CD4-positive, alpha-beta T cell (primary cell): ENCODE results near the gene SGSH. TPM values are rescaled to one million over a fixed set of nuclear protein-coding genes. Genes with fewer than 3 reads are reported as not detected.
A peak's percentile ranks its signal among the peaks of the same experiment; 100 is the strongest.
"Not testable (repeated sequence)": the region's sequence is repeated elsewhere in the genome, so short reads cannot be mapped to it uniquely, and the experiment has no call there.

Experiments
- ATAC-seq: fragments of 200-7000 bp; cut with Tn5 transposase; one replicate; pipeline ENCODE4 v1.10.0; 2022; ENCODE audit warnings: mild to moderate bottlenecking; ENCODE audit not compliant: poor library complexity
- CTCF ChIA-PET: fragments of 350-600 bp; sonication (Branson Sonifier 250); formaldehyde crosslinking; loops from one replicate; lab custom pipeline; 2021; ENCODE audit warnings: antibody characterized with exemption, inconsistent platforms; lab: Charles Lee
- POLR2A ChIA-PET: fragments of 350-600 bp; sonication (Branson Sonifier 250); formaldehyde crosslinking; loops from one replicate; lab custom pipeline; 2021; ENCODE audit warnings: antibody characterized with exemption, inconsistent platforms; lab: Charles Lee
- DNase-seq, 14 experiments: peaks; one replicate each; pipeline ENCODE4 v3.0.0-alpha.2; 2013 to 2020; ENCODE audit warnings: mixed read lengths in 2 of 14
- H3K27ac ChIP-seq, 2 donors: one replicate each; pipeline versions ENCODE4 v1.5.1 to v1.7.0; 2013; ENCODE audit warnings: low read length in 2 of 2, low read depth in 1 of 2, mild to moderate bottlenecking in 1 of 2
- H3K27me3 ChIP-seq, 2 experiments: 1 replicate in 1 of 2; 2 replicates in 1 of 2; pipeline versions ENCODE4 v1.6.1 to v1.7.0; 2013; ENCODE audit warnings: low read length in 2 of 2, control low read depth in 1 of 2, mild to moderate bottlenecking in 1 of 2, moderate library complexity in 1 of 2; ENCODE audit not compliant: insufficient read depth in 2 of 2, control insufficient read depth in 1 of 2
- H3K36me3 ChIP-seq: one replicate; pipeline ENCODE4 v1.6.1; 2013; ENCODE audit warnings: low read length, control low read depth; ENCODE audit not compliant: insufficient read depth
- H3K4me1 ChIP-seq: one replicate; pipeline ENCODE4 v1.6.1; 2013; ENCODE audit warnings: low read length, control low read depth; ENCODE audit not compliant: insufficient read depth
- H3K4me3 ChIP-seq: one replicate; pipeline ENCODE4 v1.5.1; 2013; ENCODE audit warnings: mild to moderate bottlenecking, low read length, moderate library complexity
- H3K9me3 ChIP-seq, 2 experiments: 1 replicate in 1 of 2; 2 replicates in 1 of 2; pipeline versions ENCODE4 v1.6.1 to v1.7.0; 2013; ENCODE audit warnings: low read length in 2 of 2, mild to moderate bottlenecking in 2 of 2, control low read depth in 1 of 2, moderate library complexity in 1 of 2; ENCODE audit not compliant: control insufficient read depth in 1 of 2, insufficient read depth in 1 of 2
- H3K27ac Mint-ChIP-seq: one replicate; pipeline ENCODE4 v1.8.0; 2020; ENCODE audit warnings: mixed read lengths
- H3K27me3 Mint-ChIP-seq: one replicate; pipeline ENCODE4 v1.8.0; 2021; ENCODE audit warnings: mixed read lengths
- H3K36me3 Mint-ChIP-seq: one replicate; pipeline ENCODE4 v1.8.0; 2021; ENCODE audit warnings: low read depth, mixed read lengths
- H3K4me1 Mint-ChIP-seq: one replicate; pipeline ENCODE4 v1.8.0; 2021; ENCODE audit warnings: low read depth, mixed read lengths
- H3K4me3 Mint-ChIP-seq: one replicate; pipeline ENCODE4 v1.8.0; 2020; ENCODE audit warnings: mild to moderate bottlenecking, mixed read lengths
- H3K9me3 Mint-ChIP-seq: one replicate; pipeline ENCODE4 v1.8.0; 2020; ENCODE audit warnings: mixed read lengths
- intact Hi-C, 2 experiments: fragments of 100-400 bp; cut with DNase I in 1 of 2; cut with micrococcal nuclease in 1 of 2; formaldehyde crosslinking; loops; one replicate each; pipeline versions ENCODE4 v1.15.1 to v1.9.0; 2023 to 2025; cut with DNase I, micrococcal nuclease
- total RNA-seq, 174 experiments: library from RNA in 2 of 174; stranded (reverse) in 2 of 174; gene quantifications; one replicate each; pipeline ENCODE4 v1.2.3 and lab custom pipeline; 2021 to 2026
- TF ChIP-seq, protein P1 (sequence below): fragments of 200-600 bp; IDR thresholded peaks from one replicate; pipeline ENCODE4 v1.8.0; 2022; ENCODE audit warnings: antibody characterized with exemption, mild to moderate bottlenecking

The SGSH gene
- total RNA-seq, 2 experiments from 2014 or later: 97.9 to 102 TPM

DNA sequence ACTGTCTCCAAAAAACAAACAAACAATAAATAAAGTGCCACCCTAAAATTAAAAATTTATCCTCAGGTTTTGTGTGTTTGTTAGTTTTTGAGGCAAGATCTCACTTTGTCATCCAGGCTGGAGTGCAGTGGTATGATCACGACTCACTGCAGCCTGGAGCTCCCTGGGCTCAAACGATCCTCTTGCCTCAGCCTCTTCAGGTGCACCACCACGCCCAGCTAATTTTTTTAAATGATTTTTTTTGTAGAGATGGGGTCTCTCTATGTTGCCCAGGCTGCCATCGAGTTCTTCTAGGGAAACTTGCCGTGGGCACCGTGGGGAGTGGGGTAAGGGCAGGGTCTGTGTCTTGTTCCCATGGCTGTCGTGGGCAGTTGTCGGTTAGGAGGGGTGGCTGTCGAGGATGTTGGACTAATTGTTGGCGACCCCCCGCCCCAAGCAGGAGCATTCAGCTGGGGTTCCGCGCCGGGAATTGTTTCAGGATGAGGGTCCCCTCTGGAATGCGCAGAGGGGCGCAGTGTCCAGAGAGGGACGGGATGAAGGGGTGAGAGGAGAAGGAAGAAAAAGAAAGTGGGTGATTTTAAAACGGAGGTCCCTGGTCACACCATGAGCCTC, 39.4 kb upstream of the SGSH start:
- TF ChIP-seq, protein P1, sequence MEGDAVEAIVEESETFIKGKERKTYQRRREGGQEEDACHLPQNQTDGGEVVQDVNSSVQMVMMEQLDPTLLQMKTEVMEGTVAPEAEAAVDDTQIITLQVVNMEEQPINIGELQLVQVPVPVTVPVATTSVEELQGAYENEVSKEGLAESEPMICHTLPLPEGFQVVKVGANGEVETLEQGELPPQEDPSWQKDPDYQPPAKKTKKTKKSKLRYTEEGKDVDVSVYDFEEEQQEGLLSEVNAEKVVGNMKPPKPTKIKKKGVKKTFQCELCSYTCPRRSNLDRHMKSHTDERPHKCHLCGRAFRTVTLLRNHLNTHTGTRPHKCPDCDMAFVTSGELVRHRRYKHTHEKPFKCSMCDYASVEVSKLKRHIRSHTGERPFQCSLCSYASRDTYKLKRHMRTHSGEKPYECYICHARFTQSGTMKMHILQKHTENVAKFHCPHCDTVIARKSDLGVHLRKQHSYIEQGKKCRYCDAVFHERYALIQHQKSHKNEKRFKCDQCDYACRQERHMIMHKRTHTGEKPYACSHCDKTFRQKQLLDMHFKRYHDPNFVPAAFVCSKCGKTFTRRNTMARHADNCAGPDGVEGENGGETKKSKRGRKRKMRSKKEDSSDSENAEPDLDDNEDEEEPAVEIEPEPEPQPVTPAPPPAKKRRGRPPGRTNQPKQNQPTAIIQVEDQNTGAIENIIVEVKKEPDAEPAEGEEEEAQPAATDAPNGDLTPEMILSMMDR: no peak
- peaks cover 72% of the 10 kb centered on the region for H3K4me1 ChIP-seq
- POLR2A ChIA-PET: no interaction called here
- H3K9me3 Mint-ChIP-seq: no peaks in the 10 kb centered on the region
- H3K4me3 ChIP-seq: peak overlapping the region; percentile 55
- ATAC-seq: no peak
- H3K27ac Mint-ChIP-seq: peak overlapping the region; percentile 98
- CTCF ChIA-PET: interaction anchor here (0.7 to 1.0 kb wide), 2 partner anchors 158 to 362 kb away, joined by 3 read pairs; partner anchors contain the start of gene GAA
- H3K4me3 Mint-ChIP-seq: peak overlapping the region; percentile 97
- H3K36me3 ChIP-seq: no peaks in the 10 kb centered on the region
- H3K27me3 Mint-ChIP-seq: no peaks in the 10 kb centered on the region
- intact Hi-C loops: loop anchor here (1.0 to 10.0 kb wide), 5 partner anchors 41 to 1255 kb away; partner anchors contain the start of genes ACTG1 (in 1 of the 2), EIF4A3 (in 1 of the 2) and GAA (in 1 of the 2)
- DNase-seq: peak in 3 of 14 experiments; percentile 27 to 57 (median 40)
- peaks cover 46% of the 10 kb centered on the region for H3K4me1 Mint-ChIP-seq
- peaks cover 14% of the 10 kb centered on the region for H3K36me3 Mint-ChIP-seq
- no peaks in the 10 kb centered on the region for H3K9me3 ChIP-seq
- H3K27ac ChIP-seq: peak overlapping the region; percentile 74 to 86
- H3K27me3 ChIP-seq: no peaks in the 10 kb centered on the region

DNA sequence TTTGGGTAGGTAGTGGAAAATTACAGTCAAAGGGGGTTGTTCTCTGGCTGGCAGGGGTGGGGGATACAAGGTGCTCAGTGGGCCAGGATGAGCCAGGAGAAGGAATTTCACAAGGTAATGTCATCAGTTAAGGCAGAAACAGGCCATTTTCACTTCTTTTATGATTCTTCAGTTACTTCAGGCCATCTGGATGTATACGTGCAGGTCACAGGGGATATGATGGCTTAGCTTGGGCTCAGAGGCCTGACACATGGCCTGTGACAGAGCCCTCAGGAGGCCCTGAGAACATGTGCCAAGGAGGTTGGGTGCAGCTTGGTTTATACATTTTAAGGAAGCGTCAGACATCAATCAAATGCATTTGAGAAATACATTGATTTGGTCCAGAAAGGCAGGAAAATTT, 38.2 kb upstream of the SGSH start:
- H3K27me3 Mint-ChIP-seq, H3K36me3 ChIP-seq, H3K4me3 ChIP-seq, H3K9me3 ChIP-seq, H3K9me3 Mint-ChIP-seq, H3K36me3 Mint-ChIP-seq, CTCF ChIA-PET, H3K27me3 ChIP-seq, DNase-seq, ATAC-seq: not testable (repeated sequence)
- intact Hi-C loops: loop anchor here in 1 of 2 experiments (2.0 to 10.0 kb wide), 2 partner anchors 39 to 253 kb away; no protein-coding TSS in a partner anchor
- Histone ChIP-seq H3K4me1 (peaks cover 68% of the 10 kb centered on the region), H3K27ac (peak overlapping the region in 1 of 2 donors; percentile 18)
- POLR2A ChIA-PET: interaction anchor here (0.8 kb wide), 2 partner anchors 17 to 127 kb away, joined by 3 to 4 read pairs; no protein-coding TSS in a partner anchor
- H3K27ac Mint-ChIP-seq: peak overlapping the region; percentile 98
- H3K4me3 Mint-ChIP-seq: peak overlapping the region; percentile 97
- H3K4me1 Mint-ChIP-seq: peaks cover 43% of the 10 kb centered on the region

DNA sequence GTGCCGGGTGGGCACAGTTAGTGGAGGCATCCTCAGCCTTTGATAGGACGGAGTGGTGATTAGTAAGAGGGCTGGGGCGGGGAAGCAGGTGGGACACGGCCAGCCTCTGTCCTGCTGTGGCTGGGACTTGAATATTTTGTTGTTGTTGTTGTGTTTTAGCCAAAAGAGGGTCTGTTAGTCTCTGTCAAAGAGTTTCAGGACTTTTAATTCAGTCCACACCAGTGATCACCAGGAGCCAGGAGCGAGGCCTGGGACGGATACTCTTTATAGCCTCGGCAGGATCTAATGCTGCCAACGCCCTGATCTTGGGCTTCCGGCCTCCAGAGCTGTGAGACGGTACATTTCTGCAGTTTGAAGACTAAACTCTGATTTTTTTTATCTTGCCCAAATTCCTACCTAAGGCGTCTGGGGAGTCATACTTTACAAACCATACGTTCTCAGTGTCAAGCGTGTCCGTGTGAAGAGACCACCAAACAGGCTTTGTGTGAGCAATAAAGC, 37.6 kb upstream of the SGSH start:
- Mint-ChIP-seq H3K4me1 (peaks cover 46% of the 10 kb centered on the region), H3K27me3 (no peaks in the 10 kb centered on the region), H3K4me3 (peak overlapping the region; percentile 97), H3K36me3 (peaks cover 10% of the 10 kb centered on the region), H3K9me3 (no peaks in the 10 kb centered on the region), H3K27ac (peak overlapping the region; percentile 98)
- no peaks in the 10 kb centered on the region for H3K27me3 ChIP-seq
- DNase-seq (peak in 2 of 14 experiments; percentile 19 to 30), ATAC-seq (no peak)
- no peaks in the 10 kb centered on the region for H3K9me3 ChIP-seq
- CTCF ChIA-PET: no interaction called here
- H3K36me3 ChIP-seq: no peaks in the 10 kb centered on the region
- peaks cover 68% of the 10 kb centered on the region for H3K4me1 ChIP-seq
- intact Hi-C loops: loop anchor here in 1 of 2 experiments (2.0 to 10.0 kb wide), 2 partner anchors 39 to 253 kb away; no protein-coding TSS in a partner anchor
- POLR2A ChIA-PET: interaction anchor here (0.8 kb wide), 1 partner anchor 128 kb away, joined by 4 read pairs; no protein-coding TSS in a partner anchor
- TF ChIP-seq, protein P1: no peak
- no peak overlapping the region for H3K27ac ChIP-seq
- no peak overlapping the region for H3K4me3 ChIP-seq
